Tibial artery (tissue), 4 donors: ENCODE results near the gene PPP2R2B.
A peak's percentile ranks its signal among the peaks of the same experiment; 100 is the strongest.

Experiments used
- DNase-seq, 2 donors: peaks; one replicate each; pipeline ENCODE4 v3.0.0-alpha.2; 2019
- H3K27ac ChIP-seq, 2 donors: fragments of 200-600 bp; sonication (generic) in 1 of 2; 1 replicate in 1 of 2; 2 replicates in 1 of 2; pipeline ENCODE4 v1.5.1; 2018 to 2019; ENCODE audit warnings: mild to moderate bottlenecking in 1 of 2
- H3K27me3 ChIP-seq, 2 donors: fragments of 200-600 bp; sonication (generic) in 1 of 2; one replicate each; pipeline versions ENCODE4 v1.5.1 to v1.6.0; 2016 to 2019
- H3K36me3 ChIP-seq, 3 donors: fragments of 200-600 bp; sonication (generic) in 2 of 3; one replicate each; pipeline ENCODE4 v1.5.1; 2016 to 2019; ENCODE audit warnings: mild to moderate bottlenecking in 2 of 3
- H3K4me1 ChIP-seq, 4 donors: fragments of 200-600 bp; sonication (generic) in 2 of 4; 1 replicate in 3 of 4; 2 replicates in 1 of 4; pipeline ENCODE4 v1.5.1; 2016 to 2019
- H3K4me3 ChIP-seq, 2 donors: fragments of 200-600 bp; sonication (generic) in 1 of 2; 1 replicate in 1 of 2; 2 replicates in 1 of 2; pipeline ENCODE4 v1.5.1; 2018 to 2019; ENCODE audit warnings: mild to moderate bottlenecking in 2 of 2
- H3K9me3 ChIP-seq, 3 donors: fragments of 200-600 bp; sonication (generic) in 1 of 3; one replicate each; pipeline ENCODE4 v1.5.1; 2016 to 2019
- CTCF ChIP-seq, 2 experiments: fragments of 200-600 bp in 1 of 2; fragments of 450-650 bp in 1 of 2; IDR thresholded peaks; one replicate each; pipeline ENCODE4 v1.5.1; 2017 to 2019; ENCODE audit warnings: antibody characterized with exemption in 2 of 2, mild to moderate bottlenecking in 1 of 2, moderate library complexity in 1 of 2
- intact Hi-C: fragments of 100-400 bp; cut with DNase I; formaldehyde crosslinking; loops from one replicate; pipeline ENCODE4 v1.15.0; 2023; ENCODE audit warnings: low total_unique reads

The PPP2R2B gene

GRCh38 chr5:146533882-146534281 lies 344.7 kb downstream of the PPP2R2B start:
- Histone ChIP-seq H3K4me1 (no peaks in the 10 kb centered on the region), H3K4me3 (no peak overlapping the region), H3K9me3 (no peaks in the 10 kb centered on the region), H3K36me3 (no peaks in the 10 kb centered on the region), H3K27me3 (no peaks in the 10 kb centered on the region), H3K27ac (no peak overlapping the region)
- TF ChIP-seq CTCF (IDR thresholded peaks at IDR 0.05): no peak
- intact Hi-C loops: loop anchor here (5.0 kb wide), 1 partner anchor 653 kb away; no protein-coding TSS in a partner anchor
- DNase-seq: no peak

DNA sequence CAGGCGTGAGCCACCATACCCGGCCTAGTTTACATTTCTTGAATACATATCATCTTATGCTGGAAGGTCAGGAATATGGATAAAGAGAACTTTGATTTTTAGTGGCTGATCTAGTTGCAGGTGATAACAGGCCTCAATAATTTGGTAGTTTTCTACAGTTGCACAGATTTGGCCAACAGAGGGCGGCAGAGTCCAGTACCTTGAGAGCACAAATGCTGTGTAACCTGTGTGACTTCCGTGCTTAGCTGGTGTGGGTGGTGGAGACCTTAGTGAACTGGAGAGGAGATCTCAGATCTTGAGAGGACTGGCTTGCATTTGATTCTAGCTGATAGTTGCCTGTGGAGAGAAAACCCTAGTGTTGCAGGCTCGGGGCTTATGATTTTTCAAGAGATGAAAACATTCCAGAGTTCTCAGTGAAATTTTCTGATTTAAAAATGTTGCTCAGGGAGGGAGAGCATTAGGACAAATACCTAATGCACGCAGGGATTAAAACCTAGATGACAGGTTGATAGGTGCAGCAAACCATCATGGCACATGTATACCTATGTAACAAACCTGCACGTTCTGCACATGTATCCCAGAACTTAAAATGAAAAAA lies 345.2 kb downstream of the PPP2R2B start:
- peak; percentile 64 to 75 for DNase-seq
- Histone ChIP-seq H3K27me3 (no peaks in the 10 kb centered on the region), H3K36me3 (no peaks in the 10 kb centered on the region), H3K4me1 (no peaks in the 10 kb centered on the region), H3K27ac (no peak overlapping the region), H3K9me3 (no peaks in the 10 kb centered on the region), H3K4me3 (no peak overlapping the region)
- peak; percentile 75 to 76 for TF ChIP-seq CTCF (IDR thresholded peaks at IDR 0.05)
- intact Hi-C loops: loop anchor here (5.0 kb wide), 1 partner anchor 654 kb away; no protein-coding TSS in a partner anchor
